ENCODE data around the gene FOXK2.

FOXK2 gene

GRCh38 chr17:82638183-82638773, 118.7 kb downstream of the FOXK2 start:
- DNase-seq (ENCODE audit: low spot score): no peak
- no peak for TF ChIP-seq CTCF (IDR thresholded peaks at IDR 0.05; ENCODE audit: extremely low read depth, insufficient read depth, missing control alignments)
- in situ Hi-C loops (cut with MboI; ENCODE audit: low pct_unique_long_range_greater_than_20kb, low sequenced_read_pairs, unreplicated experiment): no loop called here

GRCh38 chr17:82639628-82640027, 120.1 kb downstream of the FOXK2 start:
- in situ Hi-C loops (cut with MboI; ENCODE audit: low pct_unique_long_range_greater_than_20kb, low sequenced_read_pairs, unreplicated experiment): no loop called here
- TF ChIP-seq CTCF (IDR thresholded peaks at IDR 0.05; ENCODE audit: extremely low read depth, insufficient read depth, missing control alignments): no peak
- DNase-seq (ENCODE audit: low spot score): no peak

- no peak for TF ChIP-seq CTCF (IDR thresholded peaks at IDR 0.05; ENCODE audit: extremely low read depth, insufficient read depth, missing control alignments)
- in situ Hi-C loops (cut with MboI; ENCODE audit: low pct_unique_long_range_greater_than_20kb, low sequenced_read_pairs, unreplicated experiment): no loop called here
- DNase-seq (ENCODE audit: low spot score): no peak
Measured at GRCh38 chr17:82640036-82640435, 120.5 kb downstream of the FOXK2 start.

- in situ Hi-C loops (cut with MboI; ENCODE audit: low pct_unique_long_range_greater_than_20kb, low sequenced_read_pairs, unreplicated experiment): no loop called here
Measured at GRCh38 chr17:82642022-82642421, 122.5 kb downstream of the FOXK2 start.

GRCh38 chr17:82644148-82644547, 124.6 kb downstream of the FOXK2 start:
- TF ChIP-seq CTCF (IDR thresholded peaks at IDR 0.05; ENCODE audit: extremely low read depth, insufficient read depth, missing control alignments): no peak
- in situ Hi-C loops (cut with MboI; ENCODE audit: low pct_unique_long_range_greater_than_20kb, low sequenced_read_pairs, unreplicated experiment): no loop called here
- DNase-seq (ENCODE audit: low spot score): no peak

More at GRCh38 chr17:82642022-82642421, 122.5 kb downstream of the FOXK2 start:
- no peak for TF ChIP-seq CTCF (IDR thresholded peaks at IDR 0.05; ENCODE audit: extremely low read depth, insufficient read depth, missing control alignments)
- no peak for DNase-seq (ENCODE audit: low spot score)

GRCh38 chr17:82645516-82645915, 126.0 kb downstream of the FOXK2 start:
- in situ Hi-C loops (cut with MboI; ENCODE audit: low pct_unique_long_range_greater_than_20kb, low sequenced_read_pairs, unreplicated experiment): no loop called here
- no peak for TF ChIP-seq CTCF (IDR thresholded peaks at IDR 0.05; ENCODE audit: extremely low read depth, insufficient read depth, missing control alignments)
- no peak for DNase-seq (ENCODE audit: low spot score)

Data from GM13977 (cell line).